Epithelial cell of prostate (primary cell): ENCODE measurements around the gene SAA1.
"Not testable (repeated sequence)": the region's sequence is repeated elsewhere in the genome, so short reads cannot be mapped to it uniquely, and the experiment has no call there.

Experiments used
- DNase-seq: peaks from one replicate; pipeline ENCODE4 v3.0.0-alpha.2; 2011; ENCODE audit warnings: low read depth, low spot score
- H3K27ac ChIP-seq: fragments of 450-650 bp; 2 replicates; pipeline ENCODE4 v1.5.1; 2017; ENCODE audit warnings: mild to moderate bottlenecking

SAA1 gene

GRCh38 chr11:18265949-18266348 is at the start of gene SAA1:
TSS of gene SAA1 (plus strand) at chr11:18266264. CDS start at chr11:18266888, 624 bp downstream.
- DNase-seq = no peak
- no peak within 1 kb of the TSS for H3K27ac ChIP-seq

- H3K27ac ChIP-seq = no peak overlapping the region
- DNase-seq = no peak
Observed at GRCh38 chr11:18221274-18221876, 44.7 kb upstream of the SAA1 start.

GRCh38 chr11:18222814-18223421 is 43.1 kb upstream of the SAA1 start:
- no peak overlapping the region for H3K27ac ChIP-seq
- DNase-seq = no peak

GRCh38 chr11:18223591-18224387 is 42.3 kb upstream of the SAA1 start:
- H3K27ac ChIP-seq = no peak overlapping the region
- DNase-seq = no peak

- no peak overlapping the region for H3K27ac ChIP-seq
- no peak for DNase-seq
Observed at GRCh38 chr11:18225913-18226312, 40.2 kb upstream of the SAA1 start.

GRCh38 chr11:18229501-18229900 is 36.6 kb upstream of the SAA1 start:
- no peak for DNase-seq
- no peak overlapping the region for H3K27ac ChIP-seq

- DNase-seq = no peak
- H3K27ac ChIP-seq = no peak overlapping the region
Observed at GRCh38 chr11:18230859-18231258, 35.2 kb upstream of the SAA1 start.

- DNase-seq = no peak
- H3K27ac ChIP-seq = no peak overlapping the region
Observed at GRCh38 chr11:18233912-18234311, 32.2 kb upstream of the SAA1 start.

- DNase-seq = no peak
- H3K27ac ChIP-seq = no peak overlapping the region
Observed at GRCh38 chr11:18235394-18236334, 30.4 kb upstream of the SAA1 start.

- no peak for DNase-seq
- no peak within 1 kb of the TSS for H3K27ac ChIP-seq
Observed at GRCh38 chr11:18236664-18237356, 29.3 kb upstream of the SAA1 start, which contains the start of gene SAA4. TSS of gene SAA4 (minus strand) at chr11:18236802. CDS start at chr11:18235926, 876 bp downstream.

- H3K27ac ChIP-seq = no peak overlapping the region
- DNase-seq = no peak
Observed at GRCh38 chr11:18239655-18240054, 26.4 kb upstream of the SAA1 start.

- DNase-seq = no peak
- no peak overlapping the region for H3K27ac ChIP-seq
Observed at GRCh38 chr11:18243783-18244362, 22.2 kb upstream of the SAA1 start.

GRCh38 chr11:18245396-18245795 is 20.7 kb upstream of the SAA1 start:
- H3K27ac ChIP-seq = no peak overlapping the region
- no peak for DNase-seq

GRCh38 chr11:18246379-18247190 is 19.5 kb upstream of the SAA1 start:
- not testable (repeated sequence) for H3K27ac ChIP-seq, DNase-seq

- H3K27ac ChIP-seq, DNase-seq: not testable (repeated sequence)
Observed at GRCh38 chr11:18247191-18247581, 18.9 kb upstream of the SAA1 start.

GRCh38 chr11:18248561-18248960 is 17.5 kb upstream of the SAA1 start, which contains the start of gene SAA2:
TSS of gene SAA2 (minus strand) at chr11:18248668. CDS start at chr11:18248011, 657 bp downstream.
- DNase-seq = no peak
- H3K27ac ChIP-seq = no peak within 1 kb of the TSS

GRCh38 chr11:18253233-18253632 is 12.8 kb upstream of the SAA1 start:
- no peak overlapping the region for H3K27ac ChIP-seq
- DNase-seq = peak; percentile 54

- no peak overlapping the region for H3K27ac ChIP-seq
- DNase-seq = no peak
Observed at GRCh38 chr11:18253778-18254338, 12.2 kb upstream of the SAA1 start.
